ENCODE measurements around the gene TOP2B.

The TOP2B gene

GRCh38 chr3:25584011-25584789 lies 80.5 kb downstream of the TOP2B start:
- no peak for DNase-seq (ENCODE audit: low read depth in 2 of 2)

DNA sequence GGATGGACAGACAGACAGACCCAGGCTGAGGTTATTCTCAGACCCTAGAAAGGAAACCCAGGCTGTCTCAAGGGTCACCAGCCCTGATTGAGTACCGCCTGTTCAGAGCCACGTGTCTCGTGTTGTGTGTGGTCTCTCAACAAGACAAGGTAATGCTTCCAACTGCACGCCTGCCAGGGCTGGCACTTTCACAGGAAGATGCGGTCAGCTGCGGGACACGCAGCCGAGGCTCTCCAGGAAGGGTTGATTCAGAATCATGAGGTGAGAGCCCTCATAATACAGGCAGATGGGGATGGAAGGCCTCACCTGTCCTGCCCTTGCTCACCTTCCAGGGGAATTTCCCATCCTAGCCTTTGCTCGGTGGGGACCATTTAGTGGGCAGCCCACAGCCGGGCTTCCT lies 81.4 kb downstream of the TOP2B start:
- no peak for DNase-seq (ENCODE audit: low read depth in 2 of 2)

DNA sequence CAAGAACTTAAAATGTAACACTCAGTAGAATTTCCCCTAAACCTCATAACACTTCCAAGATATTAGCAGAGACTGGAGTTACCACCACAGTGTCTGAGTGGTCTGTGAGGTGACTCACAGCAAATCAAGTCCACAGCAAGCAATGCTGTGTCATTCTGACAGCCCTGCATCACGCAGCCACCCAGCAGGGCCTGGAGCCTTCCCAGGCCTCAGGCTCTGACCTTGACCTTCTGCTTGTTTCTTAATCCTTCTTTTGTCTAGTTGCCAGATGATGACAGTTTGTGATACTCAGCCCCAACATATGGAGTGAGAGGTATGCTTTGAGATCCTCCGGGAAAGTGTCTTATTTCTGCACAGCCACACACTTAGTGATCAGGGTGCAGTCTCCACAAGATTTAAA lies 82.5 kb downstream of the TOP2B start:
- no peak for DNase-seq (ENCODE audit: low read depth in 2 of 2)

DNA sequence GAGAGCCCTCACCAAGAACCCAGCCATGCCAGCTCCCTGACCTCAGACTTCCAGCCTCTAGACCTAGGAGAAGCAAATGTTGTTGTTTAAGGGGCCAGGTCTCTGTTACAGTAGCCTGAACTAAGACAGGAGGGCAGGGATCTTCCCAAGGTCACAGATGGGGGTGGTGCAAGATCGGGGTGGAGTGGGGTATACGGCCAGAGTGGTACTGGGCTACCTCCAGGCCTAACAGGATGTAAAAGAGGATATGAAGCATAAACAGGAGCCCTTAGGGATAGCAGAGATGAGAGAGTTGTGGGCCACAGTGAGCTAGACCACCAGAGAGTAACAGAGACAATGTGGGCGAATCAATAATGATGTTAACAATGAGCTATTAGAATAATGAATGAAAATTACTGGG lies 82.9 kb downstream of the TOP2B start:
- no peak for DNase-seq (ENCODE audit: low read depth in 2 of 2)

DNA sequence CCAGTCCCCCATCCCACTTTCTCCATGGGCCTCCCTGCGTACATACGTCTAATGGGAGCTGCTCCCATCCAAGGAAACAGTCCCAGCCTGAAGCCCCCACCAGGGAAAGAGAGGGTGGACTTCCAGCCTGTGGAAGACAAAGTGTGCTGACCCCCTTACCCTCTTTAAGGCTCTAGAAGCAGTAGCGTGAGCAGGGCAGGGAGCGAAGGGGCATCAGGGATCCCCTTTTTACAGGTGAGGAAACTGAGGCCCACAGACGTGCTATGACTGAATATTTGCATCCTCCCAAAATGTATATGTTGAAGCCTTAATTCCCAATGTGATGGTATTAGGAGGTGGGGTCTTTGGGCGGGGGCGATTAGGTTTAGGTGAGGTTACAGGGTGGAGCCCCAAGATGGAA lies 83.4 kb downstream of the TOP2B start:
- DNase-seq (ENCODE audit: low read depth in 2 of 2), result no peak

DNA sequence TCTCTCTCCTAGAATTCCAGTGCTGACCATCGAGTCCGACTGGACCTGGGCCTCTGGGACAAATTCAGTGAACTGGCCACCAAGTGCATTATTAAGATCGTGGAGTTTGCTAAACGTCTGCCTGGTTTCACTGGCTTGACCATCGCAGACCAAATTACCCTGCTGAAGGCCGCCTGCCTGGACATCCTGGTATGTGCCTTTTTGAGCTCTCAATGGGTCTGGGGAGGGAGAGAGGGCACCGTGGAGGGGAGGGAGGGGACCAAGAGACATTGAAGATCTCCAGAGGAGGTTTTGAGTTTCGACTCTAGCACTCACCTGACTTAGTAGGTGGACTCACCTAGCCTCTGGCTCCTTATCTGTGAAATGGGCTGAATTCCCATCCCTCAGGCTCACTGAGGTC lies 84.2 kb downstream of the TOP2B start:
- no peak for DNase-seq (ENCODE audit: low read depth in 2 of 2)

GRCh38 chr3:25578059-25578458 lies 86.6 kb downstream of the TOP2B start:
- no peak for DNase-seq (ENCODE audit: low read depth in 2 of 2)

- no peak for DNase-seq (ENCODE audit: low read depth in 2 of 2)
Measured at GRCh38 chr3:25576831-25577454, 87.8 kb downstream of the TOP2B start.

GRCh38 chr3:25576146-25576545 lies 88.6 kb downstream of the TOP2B start:
- DNase-seq (ENCODE audit: low read depth in 2 of 2), result no peak

- DNase-seq (ENCODE audit: low read depth in 2 of 2), result no peak
Measured at GRCh38 chr3:25575001-25575400, 89.7 kb downstream of the TOP2B start.

- no peak for DNase-seq (ENCODE audit: low read depth in 2 of 2)
Measured at GRCh38 chr3:25574172-25574765, 90.4 kb downstream of the TOP2B start.

DNA sequence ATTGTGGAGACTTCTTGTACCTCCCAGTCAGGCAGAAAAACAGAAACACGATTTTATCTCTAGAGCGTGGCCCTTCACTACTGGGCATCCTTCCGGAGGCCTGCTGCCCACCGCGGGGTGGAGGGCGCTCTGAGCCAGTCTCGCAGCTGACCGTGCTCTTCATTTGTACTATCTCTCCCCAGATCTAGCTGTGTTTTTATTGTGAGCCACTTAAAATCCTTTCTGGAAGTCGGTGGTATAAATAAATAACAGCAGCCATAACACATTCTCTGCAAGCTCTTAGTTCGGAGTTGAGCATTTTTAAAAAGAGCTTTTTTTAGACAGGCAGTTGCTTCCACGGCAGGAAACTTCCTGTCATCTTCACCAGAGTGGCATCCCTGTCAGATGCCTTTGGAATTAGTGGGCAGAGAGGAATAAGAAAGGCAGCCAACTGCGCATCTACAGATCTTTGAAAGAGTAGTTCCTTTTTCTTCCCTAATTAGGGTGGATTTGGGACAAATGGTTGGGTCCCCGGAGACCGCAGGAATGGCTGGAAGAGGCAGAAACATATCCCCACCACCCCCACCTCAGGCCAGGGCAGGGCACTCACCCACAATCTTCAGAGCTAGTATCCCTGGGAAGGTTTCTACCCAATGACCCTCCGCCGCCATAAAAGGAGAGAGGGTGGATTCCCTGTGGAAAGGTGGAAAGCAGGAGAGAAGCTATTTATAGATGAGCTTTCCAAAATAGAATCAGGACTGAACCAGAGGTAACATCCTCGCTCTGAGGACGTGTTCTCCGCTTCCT lies 91.1 kb downstream of the TOP2B start:
- DNase-seq (ENCODE audit: low read depth in 2 of 2), result no peak

GRCh38 chr3:25572919-25573385 lies 91.8 kb downstream of the TOP2B start:
- DNase-seq (ENCODE audit: low read depth in 2 of 2), result no peak

- DNase-seq (ENCODE audit: low read depth in 2 of 2), result no peak
Measured at GRCh38 chr3:25572336-25572735, 92.4 kb downstream of the TOP2B start.

DNA sequence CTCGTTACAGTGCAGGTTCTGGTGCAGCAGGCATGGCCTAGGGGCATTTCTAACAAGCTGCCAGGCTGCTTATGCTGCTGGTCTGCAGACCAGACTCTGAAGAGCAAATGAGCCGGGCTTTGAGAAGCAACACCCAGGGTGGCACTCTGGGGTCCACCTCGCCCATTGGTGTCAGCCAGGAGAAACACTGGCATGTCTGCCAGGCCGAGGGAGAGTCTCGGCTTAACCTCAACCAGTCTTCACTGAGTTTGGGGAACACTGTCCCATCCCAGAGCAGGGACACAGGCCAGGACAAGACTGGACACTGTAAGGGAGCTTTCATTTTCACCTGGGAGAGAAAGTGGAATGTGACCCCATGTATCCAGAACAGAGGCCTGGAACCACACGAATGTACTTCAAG lies 93.4 kb downstream of the TOP2B start:
- no peak for DNase-seq (ENCODE audit: low read depth in 2 of 2)

GRCh38 chr3:25568525-25569078 lies 96.1 kb downstream of the TOP2B start:
- no peak for DNase-seq (ENCODE audit: low read depth in 2 of 2)

GRCh38 chr3:25567806-25568524 lies 96.7 kb downstream of the TOP2B start:
- DNase-seq (ENCODE audit: low read depth in 2 of 2), result no peak

GRCh38 chr3:25567388-25567787 lies 97.3 kb downstream of the TOP2B start:
- DNase-seq (ENCODE audit: low read depth in 2 of 2), result no peak

- DNase-seq (ENCODE audit: low read depth in 2 of 2), result no peak
Measured at GRCh38 chr3:25566358-25566920, 98.3 kb downstream of the TOP2B start.

DNA sequence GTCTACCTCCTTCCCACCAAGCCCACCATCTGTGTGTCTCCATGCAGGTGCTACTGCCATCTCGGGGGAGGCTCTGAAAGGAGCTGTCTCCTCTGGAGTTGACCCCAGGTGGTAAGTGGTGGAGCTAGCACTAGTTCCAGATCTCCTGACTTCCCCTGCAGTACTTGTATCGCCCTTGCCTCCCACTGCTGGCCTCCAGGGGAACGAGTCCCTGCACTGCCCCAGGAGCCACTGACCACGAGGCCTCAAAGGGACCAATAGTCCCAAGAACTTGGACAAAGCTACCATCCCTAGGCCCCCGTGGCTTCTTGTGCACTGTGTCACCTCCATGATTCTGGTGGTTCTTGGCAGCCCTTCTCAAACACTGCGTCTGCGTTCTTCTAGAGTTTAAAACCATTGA lies 98.9 kb downstream of the TOP2B start:
- DNase-seq (ENCODE audit: low read depth in 2 of 2), result no peak

GRCh38 chr3:25564075-25564474 lies 100.6 kb downstream of the TOP2B start:
- DNase-seq (ENCODE audit: low read depth in 2 of 2), result no peak

Measured in activated CD8-positive, alpha-beta memory T cell treated with anti-CD3 and anti-CD28 coated beads for 4 hours (primary cell).